A204.1 (cell line): ENCODE measurements around the gene KL.

Experiments used
- FAIRE-seq: peaks from 2 replicates; lab custom pipeline; 2012; peaks lifted over from hg19 to GRCh38; lab: Jason Lieb, UNC

KL gene

DNA sequence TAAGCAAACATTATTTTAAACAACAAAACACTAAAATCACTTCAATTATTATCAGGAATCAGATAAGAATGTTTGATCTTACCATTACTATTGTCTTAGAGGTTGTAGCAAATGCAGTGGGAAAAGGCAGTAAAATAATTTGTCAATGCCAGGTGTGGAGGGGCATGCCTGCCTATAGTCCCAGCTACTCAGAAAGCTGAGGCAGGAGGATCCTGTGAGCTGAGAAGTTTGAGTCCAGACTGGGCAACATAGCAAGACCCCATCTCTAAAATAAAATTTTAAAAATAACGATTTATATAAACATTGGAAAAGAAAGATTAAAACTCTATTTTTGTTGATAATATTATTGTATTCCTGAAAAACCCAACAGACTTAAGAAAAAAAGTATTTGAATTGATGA lies 66.8 kb downstream of the KL start:
- no peak for FAIRE-seq

DNA sequence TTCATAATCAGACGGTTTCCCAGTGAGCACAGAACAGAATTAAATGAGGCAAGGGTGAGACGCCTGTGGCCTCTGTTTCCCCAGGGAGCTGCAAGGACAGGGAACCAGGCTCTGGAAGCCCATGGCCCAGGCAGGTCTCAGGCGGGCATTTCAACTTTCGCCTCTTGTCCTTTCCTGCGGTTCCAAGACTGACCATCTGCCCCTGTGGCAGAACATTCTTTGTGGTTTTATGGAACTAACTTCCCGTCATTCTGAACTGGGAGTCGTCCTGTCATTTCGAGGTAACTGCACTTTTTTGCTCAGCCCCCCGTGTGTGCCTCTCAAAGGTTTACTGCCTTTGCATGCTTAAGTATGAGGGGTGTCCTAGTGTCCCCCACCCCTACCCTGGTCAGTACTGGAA lies 70.9 kb downstream of the KL start:
- FAIRE-seq, result no peak

DNA sequence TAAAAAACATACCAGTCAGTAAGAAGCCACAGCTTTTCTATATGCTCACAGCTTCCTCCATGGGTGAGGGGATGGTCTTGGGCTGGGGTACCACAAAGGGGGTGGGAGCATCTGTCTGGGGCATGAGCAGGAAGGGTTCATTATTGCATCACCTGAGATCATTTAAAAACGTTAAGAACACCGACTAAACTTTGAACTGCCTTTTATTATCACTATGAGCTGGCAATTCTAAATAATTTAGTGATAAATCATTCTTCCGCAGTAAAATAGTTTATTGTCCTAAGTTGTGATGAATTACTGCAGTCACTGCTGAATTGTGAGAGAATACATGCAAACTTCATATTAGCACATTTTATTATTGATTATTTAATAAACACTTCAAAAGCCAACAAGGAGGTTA lies 71.6 kb downstream of the KL start:
- FAIRE-seq, result no peak

DNA sequence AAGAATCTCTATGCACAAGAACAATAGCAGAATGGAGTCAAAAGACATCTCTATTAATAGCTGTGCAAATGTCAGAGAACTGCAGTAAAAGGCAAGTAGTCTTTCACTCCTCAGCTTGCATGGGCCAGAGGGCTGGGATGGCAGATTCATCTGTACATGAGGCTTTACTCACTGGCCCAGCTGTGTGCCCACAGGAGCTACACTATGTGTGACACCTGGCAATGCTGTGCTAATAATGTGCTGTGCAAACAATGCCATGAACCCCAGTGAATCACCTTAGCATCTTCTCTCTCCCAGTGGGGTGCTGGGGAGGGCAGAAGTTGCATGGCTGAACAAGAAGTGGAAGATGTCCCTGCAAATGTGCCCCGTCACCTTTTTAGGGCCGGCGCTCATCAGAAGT lies 73.1 kb downstream of the KL start:
- no peak for FAIRE-seq

DNA sequence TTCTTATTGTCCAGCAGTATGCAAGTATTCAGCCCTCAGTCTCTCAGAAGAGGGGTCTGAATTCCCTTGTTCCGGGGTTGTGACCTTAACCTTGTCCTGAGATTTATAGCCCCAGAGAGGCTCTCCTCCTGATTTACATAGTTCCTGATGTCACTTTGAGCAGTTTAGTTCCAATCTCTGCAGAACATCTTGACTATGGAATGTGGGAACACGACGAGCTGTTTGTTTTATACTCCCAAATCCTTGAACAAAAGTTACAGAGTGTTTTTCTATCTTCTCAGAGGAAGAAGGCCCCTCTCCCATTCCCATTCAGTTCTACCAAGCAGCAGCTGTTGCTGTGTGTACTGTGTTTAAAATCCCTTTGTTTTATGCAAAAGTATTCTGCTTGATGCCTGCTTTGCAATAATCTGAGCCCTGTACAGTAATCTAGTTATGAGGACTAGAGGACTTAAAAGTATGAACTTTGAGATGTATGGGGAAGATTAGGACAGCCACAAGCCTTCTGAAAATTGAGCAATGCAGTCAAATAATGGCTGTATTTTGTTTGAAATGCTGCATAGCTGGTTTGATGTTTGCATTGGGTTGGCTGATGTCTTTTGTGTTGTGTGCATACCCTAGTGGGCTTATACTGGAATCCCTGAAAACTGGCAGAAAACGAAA lies 74.7 kb downstream of the KL start:
- no peak for FAIRE-seq

DNA sequence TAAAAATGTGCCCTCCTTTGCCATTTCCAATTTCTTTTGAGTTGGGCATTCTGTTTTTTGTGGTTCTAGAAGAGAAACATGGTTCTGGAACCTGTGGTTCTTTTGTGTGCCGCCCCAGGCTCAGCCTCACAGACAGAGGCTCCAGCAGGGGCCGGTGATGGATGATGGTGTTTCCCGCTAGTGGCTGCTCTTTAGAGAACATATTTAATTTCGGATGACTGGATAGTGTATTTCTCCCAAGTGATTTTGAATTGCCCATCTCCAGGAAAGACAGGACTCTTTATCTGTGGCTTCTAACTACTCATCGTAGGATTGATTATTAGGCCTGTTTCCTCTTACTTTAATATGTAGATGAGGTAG lies 75.2 kb downstream of the KL start:
- no peak for FAIRE-seq

DNA sequence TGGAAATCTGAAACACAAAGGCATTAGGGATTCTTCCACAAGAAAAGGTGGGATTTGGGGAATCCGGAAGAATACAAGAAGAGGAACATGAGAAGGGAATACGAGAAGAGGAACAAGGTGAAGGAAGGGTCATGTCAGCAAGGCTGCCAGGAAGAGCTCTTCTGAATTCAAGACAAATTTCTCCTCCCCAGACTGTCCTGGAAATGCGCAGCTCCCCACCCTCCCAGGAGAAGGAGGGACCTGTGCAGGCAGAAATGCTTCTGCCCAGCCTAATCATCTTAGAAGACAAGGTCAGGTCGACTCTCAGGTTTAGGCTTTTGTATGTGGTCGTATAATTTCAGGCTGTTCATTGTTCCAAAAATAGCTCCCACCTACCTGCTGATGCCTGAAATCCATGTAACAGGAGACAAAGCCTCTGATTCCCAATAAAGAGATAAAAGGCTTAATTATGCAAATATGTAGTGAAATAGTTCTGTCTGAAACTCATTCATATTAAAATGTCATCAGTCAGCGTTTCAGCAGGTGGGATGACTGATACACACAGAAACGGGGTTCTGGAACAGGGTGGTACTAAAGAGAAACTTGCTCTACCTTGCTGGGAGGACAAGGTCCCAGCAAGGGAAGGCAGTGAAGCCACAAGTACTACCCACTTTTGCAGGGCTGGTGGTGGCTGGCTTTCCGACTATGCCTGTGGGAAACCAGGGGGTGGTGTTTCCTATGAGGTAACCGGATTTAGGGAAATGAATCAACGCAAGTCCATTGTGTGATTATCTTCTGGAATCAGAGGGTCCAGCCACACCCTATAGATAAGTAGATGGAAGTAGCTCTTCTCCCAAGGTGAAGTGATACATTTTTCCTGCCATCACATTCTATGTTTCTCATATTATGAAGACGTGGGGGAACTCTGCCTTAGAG lies 76.1 kb downstream of the KL start:
- FAIRE-seq, result no peak

DNA sequence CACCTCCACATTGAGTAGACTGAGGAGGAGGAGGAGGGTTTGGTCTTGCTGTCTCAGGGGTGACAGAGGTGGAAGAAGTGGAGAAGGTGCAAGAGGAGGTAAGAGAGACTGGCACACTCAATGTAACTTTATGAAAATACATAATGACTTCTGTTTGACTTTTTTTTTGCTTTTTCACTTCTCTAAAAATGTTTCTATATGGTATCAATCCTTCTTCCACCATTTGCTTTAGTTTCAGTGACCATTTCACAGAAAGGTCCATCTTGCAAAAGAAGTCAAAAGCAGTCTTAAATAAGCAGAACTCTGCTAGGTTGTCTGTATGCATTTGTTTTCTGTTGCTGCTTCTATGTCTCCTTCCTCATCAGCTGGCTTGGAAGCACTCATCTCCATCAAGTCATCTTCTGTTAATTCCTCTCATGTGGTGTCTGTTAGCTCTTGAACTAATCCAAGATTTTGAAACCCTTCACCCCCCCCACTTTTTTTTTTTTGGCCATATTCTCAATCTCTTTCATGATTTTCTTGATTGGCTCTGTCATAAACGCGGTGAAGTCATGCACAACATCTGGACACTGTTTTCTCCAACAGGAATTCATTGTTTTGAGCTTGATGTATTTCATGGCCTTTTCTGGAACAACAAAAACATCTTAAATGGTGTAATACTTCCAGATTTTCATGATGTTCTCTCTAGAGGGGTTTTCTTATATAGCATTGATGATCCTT lies 80.8 kb downstream of the KL start:
- no peak for FAIRE-seq

DNA sequence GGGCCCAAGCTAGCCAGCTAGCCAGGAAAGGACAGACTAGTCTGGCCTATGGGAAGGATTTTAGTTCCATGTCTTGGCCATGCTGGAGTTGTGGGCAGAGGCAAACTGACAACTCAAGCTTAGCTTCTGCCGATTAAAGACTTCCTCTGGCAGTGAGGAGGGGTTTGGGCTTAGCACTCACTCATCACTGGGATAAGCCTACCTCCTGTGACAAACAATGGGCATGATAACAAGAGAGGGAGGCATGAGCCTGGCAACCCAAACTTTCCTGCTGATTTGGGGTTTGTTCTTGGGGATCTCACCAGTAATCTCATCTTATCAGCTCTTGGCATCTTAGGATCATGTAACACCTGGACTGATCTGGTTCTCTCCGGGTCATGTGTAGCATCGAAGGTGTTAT lies 83.6 kb downstream of the KL start:
- FAIRE-seq, result no peak

DNA sequence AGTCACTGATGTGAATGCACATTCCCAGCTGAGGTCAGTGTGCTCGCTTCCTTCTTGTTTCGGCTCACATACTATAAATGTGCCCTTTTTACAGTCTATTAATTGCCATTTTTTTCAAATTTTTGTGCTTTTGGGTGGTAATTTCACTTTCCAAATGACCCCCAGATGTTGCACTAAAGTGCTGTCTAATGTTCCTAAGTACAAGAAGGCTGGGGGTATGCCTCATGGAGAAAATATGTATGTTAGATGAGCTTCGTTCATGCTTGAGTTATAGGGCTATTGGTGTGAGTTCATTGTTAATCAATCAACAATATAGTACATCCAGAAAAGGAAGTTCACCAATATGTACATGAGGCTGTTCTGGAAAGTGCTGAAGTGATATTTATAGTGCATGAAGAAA lies 84.7 kb downstream of the KL start:
- no peak for FAIRE-seq

DNA sequence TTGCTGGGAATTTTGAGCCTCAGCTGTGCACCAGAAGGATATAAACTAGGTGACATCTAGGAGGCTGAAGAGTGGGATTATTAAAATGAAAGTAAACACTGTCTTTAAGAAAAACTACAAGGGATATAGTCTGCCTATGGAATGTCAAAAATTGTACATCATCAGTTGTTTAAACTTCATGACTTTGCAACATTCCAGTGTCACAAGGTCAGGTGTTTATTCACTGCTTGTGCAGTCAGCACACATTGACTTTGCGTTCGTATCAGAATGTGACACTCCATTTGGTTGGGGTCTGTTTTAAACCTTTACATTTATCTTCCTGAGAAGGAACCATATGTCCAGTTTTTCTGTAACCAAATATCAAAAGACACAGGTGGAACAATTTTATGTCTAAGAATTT lies 85.6 kb downstream of the KL start:
- no peak for FAIRE-seq

DNA sequence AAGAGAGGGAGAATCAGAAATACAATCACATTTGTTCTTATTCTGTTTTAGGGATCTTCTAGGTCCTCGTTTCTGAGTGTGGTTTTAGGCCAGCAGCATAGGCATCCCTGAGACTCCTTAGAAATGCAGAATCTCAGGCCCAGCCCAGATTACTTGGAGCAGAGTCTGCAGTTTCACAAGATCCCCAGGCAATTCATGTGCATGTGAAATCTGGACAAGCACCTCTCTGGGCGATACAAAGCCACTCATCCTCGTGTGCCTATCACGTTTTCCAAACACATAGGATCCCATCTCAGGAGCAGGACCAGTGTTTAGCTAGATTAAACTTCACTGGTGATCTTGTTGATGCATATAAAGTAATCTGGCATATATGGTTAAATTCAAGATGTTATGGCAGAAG lies 87.2 kb downstream of the KL start:
- no peak for FAIRE-seq

DNA sequence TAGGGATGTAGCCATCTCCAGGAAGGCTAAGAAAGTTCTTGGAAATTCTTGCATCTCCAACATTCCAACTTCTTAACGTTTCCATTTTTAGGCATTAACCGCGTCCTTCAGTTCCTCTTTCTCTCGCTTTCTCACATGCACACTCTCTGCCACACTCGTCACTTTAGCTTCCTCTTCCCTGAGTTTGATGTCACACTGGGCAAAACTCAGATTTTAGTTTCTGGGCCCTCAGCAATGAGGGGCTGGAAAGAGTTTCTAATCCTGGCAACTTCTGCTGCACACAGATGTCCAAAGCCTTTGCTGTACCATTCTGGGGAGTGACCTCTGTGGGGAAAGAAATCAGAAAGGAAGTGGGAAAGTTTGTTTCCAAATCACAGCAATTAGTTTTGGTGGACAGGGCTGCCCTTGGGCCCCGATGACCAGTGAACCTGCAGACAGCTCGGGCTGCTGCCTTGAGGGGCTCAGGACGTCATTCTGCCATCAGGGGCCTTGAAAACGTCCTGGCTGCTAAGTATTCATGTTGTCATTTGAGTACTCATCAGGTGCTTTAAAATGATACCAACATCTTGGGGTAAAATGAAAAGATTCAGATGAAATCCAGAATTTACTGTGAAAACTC lies 89.3 kb downstream of the KL start:
- no peak for FAIRE-seq

DNA sequence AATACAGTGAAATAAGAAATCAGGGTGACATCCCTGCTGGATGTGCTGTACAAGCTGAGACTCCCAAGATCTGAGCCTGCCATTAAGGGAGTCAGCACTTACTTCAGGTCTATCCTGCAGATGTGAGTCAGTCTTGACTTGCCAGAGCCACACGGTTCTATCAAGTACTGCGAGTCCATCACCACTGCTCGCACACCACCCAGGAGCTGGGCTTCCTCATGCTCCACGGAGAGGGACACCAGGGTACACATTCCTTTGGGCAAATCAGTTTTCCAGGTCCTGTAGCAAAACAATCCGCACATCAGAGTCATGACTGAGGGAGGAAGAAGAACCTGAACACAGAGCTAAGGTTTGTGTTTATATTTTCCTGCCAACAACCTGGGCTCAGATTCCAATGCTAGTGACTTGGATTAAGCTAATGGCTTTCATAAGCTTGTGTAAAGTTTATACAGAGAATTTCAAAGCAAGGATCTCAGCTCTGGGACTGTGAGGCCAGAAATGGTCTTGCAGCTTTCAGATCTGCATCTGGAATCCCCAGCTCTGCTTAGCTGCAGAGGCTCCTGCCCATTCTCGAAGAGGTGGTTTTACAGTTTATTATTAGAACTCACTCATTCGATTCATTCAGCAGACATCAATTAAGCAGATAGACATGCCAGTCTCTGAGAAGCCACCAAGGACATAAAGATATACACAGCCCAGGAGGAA lies 90.6 kb downstream of the KL start:
- FAIRE-seq, result no peak

DNA sequence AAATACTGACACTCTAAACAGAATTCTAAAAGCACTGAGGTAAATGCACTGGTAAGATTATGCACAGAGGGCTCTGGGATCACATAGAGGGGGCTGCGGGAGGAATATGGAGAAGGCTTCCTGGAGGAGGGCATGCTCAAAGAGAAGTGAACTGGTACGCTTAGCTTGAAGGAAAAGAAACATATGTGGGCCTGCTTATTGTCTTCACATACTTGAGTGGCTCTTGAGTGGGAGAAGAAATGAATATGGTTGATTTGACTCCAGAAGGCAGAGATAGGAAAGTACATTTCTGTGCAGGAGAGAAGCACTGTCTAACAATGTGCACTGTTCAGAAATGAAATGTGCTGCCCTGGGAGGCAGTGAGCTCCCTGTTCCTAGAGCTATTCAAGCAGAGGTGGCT lies 91.1 kb downstream of the KL start:
- no peak for FAIRE-seq

DNA sequence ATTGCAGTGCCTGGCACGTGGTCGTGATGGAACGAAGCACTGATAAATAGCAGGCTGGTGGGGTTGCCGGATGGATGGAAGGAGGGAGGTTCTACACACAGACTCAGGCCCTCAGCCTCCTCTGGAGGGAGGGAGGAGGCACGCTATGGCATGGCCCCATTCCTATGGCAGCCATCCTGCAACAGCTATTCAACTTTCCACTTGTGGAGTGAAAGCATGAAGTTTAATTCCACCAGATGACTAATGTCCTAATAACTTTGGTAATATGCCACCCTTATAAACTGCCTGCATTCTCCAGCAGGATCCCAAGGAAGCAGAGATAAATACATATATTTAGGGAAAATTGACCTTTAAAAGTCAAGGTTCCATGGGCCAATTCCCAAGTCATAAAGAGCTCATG lies 92.4 kb downstream of the KL start:
- no peak for FAIRE-seq

DNA sequence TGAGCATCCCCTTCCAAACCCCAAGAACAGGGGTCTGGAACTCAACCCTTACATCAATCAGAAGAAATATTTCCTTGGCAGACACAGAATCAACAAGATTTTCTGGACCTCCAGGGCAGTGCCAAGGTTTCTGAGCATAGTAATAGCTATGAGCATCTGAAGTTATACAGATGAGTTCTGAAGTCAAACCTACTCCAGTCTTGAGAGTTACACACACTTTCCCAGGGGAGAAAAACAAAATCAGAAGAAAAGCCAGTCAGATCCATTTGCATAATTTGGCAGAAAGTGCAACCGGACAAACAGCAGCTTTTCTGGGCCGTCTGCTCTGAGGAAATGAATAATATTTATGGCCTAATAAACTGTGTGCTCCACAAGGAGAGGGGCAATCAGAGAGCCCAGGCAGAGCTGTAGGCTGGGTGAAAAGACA lies 93.1 kb downstream of the KL start:
- no peak for FAIRE-seq

DNA sequence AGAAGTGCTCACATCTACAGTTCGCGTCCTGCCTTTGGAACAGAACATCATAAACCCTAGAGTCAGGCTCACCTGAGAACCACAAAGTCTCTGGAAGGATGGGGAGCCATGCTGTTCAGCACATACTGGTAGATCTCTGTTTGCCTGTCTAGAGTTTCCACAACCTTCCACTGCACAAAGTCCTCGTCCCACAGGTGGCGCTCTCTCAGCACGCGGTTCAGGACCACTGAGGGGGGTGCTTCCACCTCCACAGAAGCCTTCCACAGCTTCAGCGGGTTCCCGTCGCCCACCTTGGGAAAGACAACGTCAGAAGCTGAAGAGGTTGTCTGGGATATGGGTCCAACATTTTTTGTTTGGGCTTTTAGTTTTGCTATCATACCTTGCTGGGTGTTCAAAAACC lies 93.6 kb downstream of the KL start:
- no peak for FAIRE-seq

DNA sequence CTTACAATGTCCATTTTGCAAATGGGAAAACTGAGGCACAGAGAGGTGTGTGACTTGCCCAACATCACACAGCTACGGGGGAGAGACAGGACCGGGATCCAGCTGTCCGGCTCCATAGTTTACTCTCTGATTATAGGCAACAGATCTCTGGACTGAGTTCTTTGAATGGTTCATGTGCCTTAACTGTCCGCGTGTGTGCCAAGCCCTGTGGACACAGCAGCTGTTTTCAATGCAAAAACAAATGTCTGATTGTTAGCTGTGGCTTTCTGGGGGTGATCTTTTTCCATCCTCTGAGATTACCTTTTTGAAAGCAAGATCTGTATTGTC lies 94.1 kb downstream of the KL start:
- no peak for FAIRE-seq

DNA sequence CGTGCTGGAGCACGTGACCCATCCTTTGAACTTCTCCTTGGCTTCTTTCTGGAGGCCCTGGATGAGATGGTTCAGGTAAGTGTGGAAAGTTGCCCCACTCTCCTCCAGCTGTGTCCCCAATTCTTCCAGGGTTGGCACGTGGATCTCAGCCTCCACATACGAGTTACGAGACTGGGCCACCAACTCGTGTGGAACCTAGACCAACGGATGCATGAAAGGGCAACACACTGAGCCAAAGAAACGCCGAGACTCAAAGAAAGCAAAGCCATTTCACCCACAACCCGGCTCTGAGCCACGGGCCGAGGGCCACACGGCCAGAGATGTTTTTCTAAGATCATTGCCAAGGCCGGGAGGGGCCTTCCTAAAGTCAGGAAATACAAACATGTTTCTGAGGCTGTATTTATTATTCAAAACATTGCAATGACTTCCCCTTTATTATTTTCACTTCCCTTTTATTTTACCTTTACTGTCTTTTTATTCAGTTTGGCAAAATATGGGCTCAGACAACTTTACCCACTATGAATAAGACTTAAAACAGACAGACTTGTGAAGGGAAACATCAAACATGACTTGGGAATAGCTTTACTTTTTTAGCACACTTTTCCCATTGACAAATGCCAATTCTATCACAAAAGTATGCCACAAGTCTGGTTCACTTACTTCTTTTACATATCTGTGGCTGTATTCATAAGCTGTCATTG lies 94.6 kb downstream of the KL start:
- FAIRE-seq, result no peak

DNA sequence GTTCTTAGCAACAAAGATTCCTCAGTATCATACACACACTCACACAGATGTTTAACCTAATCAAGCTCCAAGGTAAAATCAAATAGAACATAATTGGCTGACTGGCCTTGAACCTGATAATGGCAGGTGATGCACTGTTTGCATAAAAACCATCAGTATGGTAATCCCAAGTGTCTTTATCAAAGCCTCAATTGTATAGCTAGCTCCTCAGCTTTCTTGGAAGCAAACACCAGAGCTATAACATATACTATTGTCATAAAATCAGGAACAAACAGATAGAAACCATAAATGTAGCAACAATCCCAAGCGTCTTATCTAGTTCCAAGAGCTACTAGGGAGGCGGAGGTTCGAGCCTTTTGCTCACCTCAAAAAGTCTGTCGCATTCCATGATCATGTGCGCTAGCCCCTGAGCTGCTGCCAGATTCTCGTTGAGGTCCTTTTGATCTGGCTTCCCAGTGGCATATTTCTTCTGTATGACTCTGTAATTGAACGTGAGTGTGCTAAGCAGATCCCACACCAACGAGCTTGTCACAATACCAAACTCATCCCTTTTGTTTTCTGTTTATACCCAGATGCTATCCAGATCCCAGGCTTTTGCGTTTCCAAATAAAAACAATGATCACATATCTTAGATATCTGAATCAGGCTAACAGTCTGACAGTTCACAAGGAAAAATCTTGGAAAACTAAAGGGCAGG lies 95.3 kb downstream of the KL start:
- no peak for FAIRE-seq
